Measurements from ENCODE around the gene SLC37A3. TPM values are rescaled to one million over a fixed set of nuclear protein-coding genes. Genes with fewer than 3 reads are reported as not detected.
"Not testable (repeated sequence)": the region's sequence is repeated elsewhere in the genome, so short reads cannot be mapped to it uniquely, and the experiment has no call there.

Gene SLC37A3
- total and polyA plus RNA-seq, 8 donors: 6.3 to 141 (median 55.2) TPM

GRCh38 chr7:140342727-140343514 is 55.4 kb downstream of the SLC37A3 start:
- intact Hi-C loops (cut with DNase I; ENCODE audit: low total_unique reads): no loop called here
- H3K4me1 ChIP-seq: no peaks in the 10 kb centered on the region
- no peaks in the 10 kb centered on the region for H3K9me3 ChIP-seq
- DNase-seq: peak; percentile 31 to 72
- H3K36me3 ChIP-seq: peaks cover 16 to 92% (median 87%) of the 10 kb centered on the region in 4 donors
- 67 to 78% (median 76%) methylated on average over 13 of the region's 13 CpGs for WGBS, 5 donors
- H3K27me3 ChIP-seq: no peaks in the 10 kb centered on the region
- H3K27ac ChIP-seq: no peak overlapping the region
- H3K4me3 ChIP-seq: no peak overlapping the region
- no peak for TF ChIP-seq EP300 (IDR thresholded peaks at IDR 0.05)
- TF ChIP-seq POLR2A (IDR thresholded peaks at IDR 0.05): no peak
- peak in 2 of 7 experiments; percentile 10 to 11 for TF ChIP-seq CTCF (IDR thresholded peaks at IDR 0.05)
- TF ChIP-seq POLR2AphosphoS5 (IDR thresholded peaks at IDR 0.05): no peak

- H3K27me3 ChIP-seq; H3K27ac ChIP-seq; H3K4me1 ChIP-seq; intact Hi-C loops (cut with DNase I; ENCODE audit: low total_unique reads); DNase-seq; H3K4me3 ChIP-seq; H3K9me3 ChIP-seq: not testable (repeated sequence)
- H3K36me3 ChIP-seq: peaks cover 19 to 84% (median 78%) of the 10 kb centered on the region in 4 donors
- 95 to 100% (median 100%) methylated on average over 1 of the region's 1 CpG for WGBS, 5 donors
Observed at GRCh38 chr7:140338959-140339358, 59.4 kb downstream of the SLC37A3 start.

GRCh38 chr7:140334341-140335057 is 63.8 kb downstream of the SLC37A3 start:
- H3K4me3 ChIP-seq: no peak overlapping the region
- no peaks in the 10 kb centered on the region for H3K9me3 ChIP-seq
- no peaks in the 10 kb centered on the region for H3K27me3 ChIP-seq
- no peak overlapping the region for H3K27ac ChIP-seq
- no peak for DNase-seq
- H3K36me3 ChIP-seq: peaks cover 7 to 46% (median 43%) of the 10 kb centered on the region in 4 donors
- WGBS, 5 donors: 80 to 83% (median 81%) methylated on average over 8 of the region's 8 CpGs
- TF ChIP-seq EP300 (IDR thresholded peaks at IDR 0.05) (no peak), POLR2A (IDR thresholded peaks at IDR 0.05) (no peak), POLR2AphosphoS5 (IDR thresholded peaks at IDR 0.05) (no peak), CTCF (IDR thresholded peaks at IDR 0.05) (no peak)
- intact Hi-C loops (cut with DNase I; ENCODE audit: low total_unique reads): no loop called here
- H3K4me1 ChIP-seq: no peaks in the 10 kb centered on the region

- no peak for DNase-seq
- no peaks in the 10 kb centered on the region for H3K9me3 ChIP-seq
- H3K27ac ChIP-seq: no peak overlapping the region
- H3K4me3 ChIP-seq: no peak overlapping the region
- H3K36me3 ChIP-seq: peaks cover 7 to 41% (median 37%) of the 10 kb centered on the region in 4 donors
- intact Hi-C loops (cut with DNase I; ENCODE audit: low total_unique reads): no loop called here
- TF ChIP-seq POLR2A (IDR thresholded peaks at IDR 0.05) (no peak), POLR2AphosphoS5 (IDR thresholded peaks at IDR 0.05) (no peak), EP300 (IDR thresholded peaks at IDR 0.05) (no peak), CTCF (IDR thresholded peaks at IDR 0.05) (no peak)
- no peaks in the 10 kb centered on the region for H3K4me1 ChIP-seq
- WGBS, 5 donors: 92 to 98% (median 96%) methylated on average over 5 of the region's 5 CpGs
- H3K27me3 ChIP-seq: no peaks in the 10 kb centered on the region
Observed at GRCh38 chr7:140333686-140334085, 64.6 kb downstream of the SLC37A3 start.
